Spleen (tissue), 7 donors: ENCODE measurements around the gene PAMR1.

Source experiments
- POLR2A ChIP-seq, 3 donors: fragments of 450-650 bp; IDR thresholded peaks; one replicate each; pipeline ENCODE4 v1.5.1; 2017; ENCODE audit warnings: antibody characterized with exemption in 3 of 3, mild to moderate bottlenecking in 1 of 3
- POLR2AphosphoS5 ChIP-seq, 3 donors: sonication (generic); formaldehyde crosslinking; IDR thresholded peaks; one replicate each; pipeline ENCODE4 v1.5.1; 2017; ENCODE audit warnings: antibody characterized with exemption in 3 of 3
- TF ChIP-seq, protein P1 (sequence below), 11 experiments: fragments of 200-600 bp in 7 of 11; fragments of 450-650 bp in 4 of 11; sonication (generic) in 4 of 11; IDR thresholded peaks in 8 of 11; conservative IDR thresholded peaks in 3 of 11; 1 replicate in 7 of 11; 2 replicates in 4 of 11; pipeline versions ENCODE4 v1.4.0 to v1.8.0; 2016 to 2021; ENCODE audit warnings: antibody characterized with exemption in 11 of 11, inconsistent platforms in 4 of 11, mild to moderate bottlenecking in 1 of 11
- donor health status: DM: no; HTN: no; CAD: no; lungs with moderate emphysema.
- donor health status: DM: no; HTN: no; CAD: no.
- donor health status: DM: no; HTN: no; CAD: no.

GRCh38 chr11:35458846-35459245 is 66.6 kb downstream of the PAMR1 start:
- TF ChIP-seq, protein P1, sequence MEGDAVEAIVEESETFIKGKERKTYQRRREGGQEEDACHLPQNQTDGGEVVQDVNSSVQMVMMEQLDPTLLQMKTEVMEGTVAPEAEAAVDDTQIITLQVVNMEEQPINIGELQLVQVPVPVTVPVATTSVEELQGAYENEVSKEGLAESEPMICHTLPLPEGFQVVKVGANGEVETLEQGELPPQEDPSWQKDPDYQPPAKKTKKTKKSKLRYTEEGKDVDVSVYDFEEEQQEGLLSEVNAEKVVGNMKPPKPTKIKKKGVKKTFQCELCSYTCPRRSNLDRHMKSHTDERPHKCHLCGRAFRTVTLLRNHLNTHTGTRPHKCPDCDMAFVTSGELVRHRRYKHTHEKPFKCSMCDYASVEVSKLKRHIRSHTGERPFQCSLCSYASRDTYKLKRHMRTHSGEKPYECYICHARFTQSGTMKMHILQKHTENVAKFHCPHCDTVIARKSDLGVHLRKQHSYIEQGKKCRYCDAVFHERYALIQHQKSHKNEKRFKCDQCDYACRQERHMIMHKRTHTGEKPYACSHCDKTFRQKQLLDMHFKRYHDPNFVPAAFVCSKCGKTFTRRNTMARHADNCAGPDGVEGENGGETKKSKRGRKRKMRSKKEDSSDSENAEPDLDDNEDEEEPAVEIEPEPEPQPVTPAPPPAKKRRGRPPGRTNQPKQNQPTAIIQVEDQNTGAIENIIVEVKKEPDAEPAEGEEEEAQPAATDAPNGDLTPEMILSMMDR (IDR thresholded peaks at IDR 0.05 in 8 of 11, conservative IDR thresholded peaks at IDR 0.05 in 3 of 11) = no peak
- TF ChIP-seq POLR2A (IDR thresholded peaks at IDR 0.05) (no peak), POLR2AphosphoS5 (IDR thresholded peaks at IDR 0.05) (no peak)
